Activated T-helper 1 cell treated with anti-CD3 and anti-CD28 coated beads, Interleukin-2, amount 50 U/mL, for 16 hours (primary cell): ENCODE measurements around the gene OFD1.

Source experiments
- DNase-seq, 2 donors: peaks; one replicate each; pipeline ENCODE4 v3.0.0-alpha.2; 2020; ENCODE audit warnings: low read depth in 1 of 2, low spot score in 1 of 2

The OFD1 gene

DNA sequence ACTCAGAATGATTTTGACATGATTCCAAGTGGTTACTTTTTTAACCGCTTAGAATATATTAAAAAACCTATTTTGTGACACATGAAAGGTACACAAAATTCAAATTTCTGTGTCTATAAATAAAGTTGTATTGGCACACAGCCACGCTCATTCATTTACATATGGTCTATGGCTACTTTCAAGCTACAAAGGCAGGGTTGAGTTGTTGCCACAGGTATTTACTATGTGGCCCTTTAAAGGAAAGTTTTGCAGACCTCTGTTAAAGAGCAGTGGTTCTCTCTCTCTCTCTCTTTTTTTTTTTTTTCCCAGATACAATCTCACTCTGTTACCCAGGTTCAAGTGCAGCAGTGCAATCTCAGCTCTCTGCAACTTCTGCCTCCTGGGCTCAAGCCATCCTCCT is 59.3 kb downstream of the OFD1 start:
- no peak for DNase-seq

DNA sequence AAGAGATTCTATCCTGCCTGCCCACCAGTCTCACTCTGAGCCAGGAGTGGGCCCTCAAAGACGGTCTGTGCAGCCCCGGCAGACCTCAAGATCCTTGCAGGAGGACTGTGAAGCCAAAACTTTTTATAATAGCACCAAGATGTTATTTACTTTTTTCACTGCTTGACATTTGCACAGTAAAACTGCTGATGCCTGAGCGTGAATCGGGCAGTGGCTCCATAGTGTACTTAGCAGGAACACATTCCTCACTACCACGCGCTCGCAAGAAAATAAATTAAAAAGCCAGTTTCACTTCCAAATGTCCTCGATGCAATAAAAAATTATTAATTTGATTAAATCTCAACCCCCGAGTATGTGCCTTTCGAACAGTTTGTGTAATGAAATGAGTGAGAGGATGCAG is 59.9 kb downstream of the OFD1 start:
- DNase-seq = no peak

DNA sequence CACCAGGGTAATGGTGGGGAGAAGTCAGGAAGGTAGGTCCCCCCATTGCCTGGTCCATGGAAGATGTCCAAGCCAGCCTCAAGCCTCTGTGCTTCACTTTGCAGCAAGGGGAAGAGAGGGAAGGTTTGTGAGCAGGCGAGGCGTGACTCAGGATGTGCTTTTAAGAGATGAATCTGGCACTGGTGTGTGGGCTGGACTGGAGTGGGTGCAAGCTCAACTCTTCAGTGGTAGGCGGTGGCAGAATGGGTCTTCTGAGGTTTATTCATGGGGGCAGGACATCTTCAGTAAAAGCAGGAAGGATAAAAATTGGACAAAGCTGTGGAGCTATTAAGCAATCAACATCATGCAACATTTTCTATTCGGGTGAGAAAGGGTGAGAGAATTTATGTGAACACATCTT is 63.0 kb downstream of the OFD1 start:
- DNase-seq = no peak

DNA sequence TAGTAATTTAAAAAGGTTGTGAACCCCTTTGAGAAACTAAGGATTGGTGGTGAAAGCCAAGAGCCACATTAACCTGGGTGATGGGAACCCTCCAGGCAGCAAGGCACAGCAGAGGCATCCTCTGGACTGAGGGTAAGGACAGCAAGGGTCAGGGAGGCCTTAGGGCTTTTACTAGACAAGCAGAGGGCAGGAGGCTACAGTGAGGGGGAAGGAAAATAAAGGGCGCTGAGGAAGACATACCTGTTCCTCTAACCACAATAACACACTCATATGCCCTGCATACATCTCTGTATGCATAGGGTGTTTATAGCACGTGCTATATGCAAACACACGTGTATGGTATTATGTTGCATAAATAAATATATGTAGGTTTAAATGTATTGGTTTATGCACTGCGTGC is 63.6 kb downstream of the OFD1 start:
- no peak for DNase-seq

DNA sequence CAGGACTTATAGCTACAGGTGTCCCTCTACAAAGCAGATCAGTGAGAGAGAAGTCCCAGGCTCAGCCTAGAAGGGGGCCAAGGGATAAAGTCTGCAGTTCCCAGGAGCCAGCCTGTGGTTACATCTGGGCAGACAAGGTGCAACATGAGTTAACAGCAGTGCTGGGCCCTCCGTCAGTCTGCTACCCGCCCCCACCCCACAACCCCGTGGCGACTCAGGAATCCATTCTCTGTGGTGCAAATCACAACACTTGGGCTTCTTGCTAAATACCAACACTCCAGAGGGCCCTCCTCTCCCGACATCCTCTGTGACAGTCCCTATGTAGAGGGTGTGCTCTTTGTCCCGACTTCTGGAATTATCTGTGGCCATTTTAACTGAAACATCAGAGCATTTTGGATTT is 68.6 kb downstream of the OFD1 start:
- DNase-seq = no peak

DNA sequence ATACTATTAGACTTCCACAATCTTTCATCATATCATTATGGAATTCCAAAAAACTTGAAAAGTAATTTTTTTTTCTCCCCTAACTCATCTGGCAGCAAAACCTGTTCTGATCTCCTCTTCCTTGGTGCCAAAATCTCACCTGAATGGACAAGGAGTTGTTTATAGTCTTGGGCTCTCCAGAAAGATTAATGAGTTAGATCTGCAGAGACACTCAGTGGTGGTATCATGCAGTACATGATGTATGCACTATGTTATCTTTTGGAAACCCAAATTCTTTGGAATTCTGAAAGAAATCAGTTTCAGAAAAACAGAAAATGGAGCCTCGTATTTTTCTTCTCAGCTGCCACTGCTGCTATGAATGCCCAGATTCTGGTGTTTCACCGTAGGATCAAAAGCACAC is 70.7 kb downstream of the OFD1 start:
- no peak for DNase-seq

DNA sequence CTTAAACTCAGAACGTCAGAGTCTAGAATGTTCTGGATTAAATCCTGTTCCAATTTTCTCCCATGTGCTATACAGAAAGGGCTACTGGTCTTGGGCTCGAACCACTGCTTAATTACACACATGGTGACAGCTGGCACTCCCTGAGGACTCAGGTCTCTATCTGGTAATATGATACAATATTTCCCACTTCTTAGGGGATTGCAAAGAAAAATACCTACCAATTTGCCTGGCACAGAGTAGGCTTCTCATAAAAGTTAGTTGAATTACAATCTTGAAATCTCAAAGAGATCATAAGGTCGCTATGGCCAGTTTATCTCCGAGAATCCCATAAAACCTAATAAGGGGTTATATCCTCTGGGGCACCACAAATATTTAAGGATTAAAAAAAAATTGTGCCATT is 73.7 kb downstream of the OFD1 start:
- DNase-seq = no peak

DNA sequence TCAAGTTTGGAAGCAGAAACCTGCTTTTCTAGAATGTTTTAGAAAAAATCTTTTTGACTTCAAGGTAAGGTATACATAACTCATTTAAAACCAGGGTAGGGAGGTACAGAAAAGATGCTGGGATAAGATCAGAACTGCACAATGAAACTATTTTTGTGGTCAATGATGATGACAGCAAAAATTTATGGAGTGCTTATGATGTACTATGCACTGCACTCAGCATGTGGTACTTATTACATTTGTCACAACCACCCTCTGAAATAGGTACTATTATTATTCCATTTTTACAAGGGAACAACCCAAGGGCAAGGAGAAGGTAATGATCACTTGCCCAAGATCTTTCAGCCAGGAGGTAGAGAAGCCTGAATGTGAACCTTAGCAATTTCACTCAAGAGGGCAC is 74.3 kb downstream of the OFD1 start:
- DNase-seq = no peak

DNA sequence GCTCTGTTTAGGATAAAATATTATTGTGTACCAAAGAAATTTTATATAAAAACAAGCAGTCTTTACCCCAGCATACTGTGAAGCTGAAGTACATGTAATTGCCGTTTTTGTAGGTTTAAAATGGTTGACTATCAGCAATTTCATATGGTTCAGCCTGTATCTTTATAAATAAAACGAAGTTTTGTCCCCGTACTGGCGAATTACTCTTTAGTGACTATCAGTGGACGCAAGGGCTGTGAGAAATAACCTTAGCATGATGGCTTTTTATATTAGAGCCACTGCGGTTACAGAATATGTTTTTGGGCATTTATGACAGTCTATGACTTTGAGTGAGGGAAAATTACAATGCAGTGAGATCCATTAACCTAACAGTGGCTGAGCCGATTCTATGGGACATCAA is 81.1 kb downstream of the OFD1 start:
- DNase-seq = no peak

DNA sequence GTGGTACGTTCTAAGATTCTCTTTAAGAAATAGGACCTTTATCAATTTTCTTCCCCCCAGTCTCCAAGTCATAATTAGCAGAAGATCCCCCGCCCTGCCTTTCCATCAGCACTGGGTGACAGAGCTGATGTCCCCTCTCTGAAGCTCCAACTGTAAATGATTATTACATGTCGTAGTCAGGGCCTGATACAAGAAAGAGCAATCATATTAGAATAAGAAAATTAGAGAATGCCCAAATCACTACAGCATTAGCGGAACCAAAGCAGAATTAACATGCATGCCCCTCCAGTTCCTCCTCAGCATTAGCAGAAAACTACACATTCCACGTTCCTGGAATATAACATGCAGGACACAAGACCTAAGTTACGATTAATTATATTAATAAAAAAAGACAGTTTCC is 81.6 kb downstream of the OFD1 start:
- no peak for DNase-seq

DNA sequence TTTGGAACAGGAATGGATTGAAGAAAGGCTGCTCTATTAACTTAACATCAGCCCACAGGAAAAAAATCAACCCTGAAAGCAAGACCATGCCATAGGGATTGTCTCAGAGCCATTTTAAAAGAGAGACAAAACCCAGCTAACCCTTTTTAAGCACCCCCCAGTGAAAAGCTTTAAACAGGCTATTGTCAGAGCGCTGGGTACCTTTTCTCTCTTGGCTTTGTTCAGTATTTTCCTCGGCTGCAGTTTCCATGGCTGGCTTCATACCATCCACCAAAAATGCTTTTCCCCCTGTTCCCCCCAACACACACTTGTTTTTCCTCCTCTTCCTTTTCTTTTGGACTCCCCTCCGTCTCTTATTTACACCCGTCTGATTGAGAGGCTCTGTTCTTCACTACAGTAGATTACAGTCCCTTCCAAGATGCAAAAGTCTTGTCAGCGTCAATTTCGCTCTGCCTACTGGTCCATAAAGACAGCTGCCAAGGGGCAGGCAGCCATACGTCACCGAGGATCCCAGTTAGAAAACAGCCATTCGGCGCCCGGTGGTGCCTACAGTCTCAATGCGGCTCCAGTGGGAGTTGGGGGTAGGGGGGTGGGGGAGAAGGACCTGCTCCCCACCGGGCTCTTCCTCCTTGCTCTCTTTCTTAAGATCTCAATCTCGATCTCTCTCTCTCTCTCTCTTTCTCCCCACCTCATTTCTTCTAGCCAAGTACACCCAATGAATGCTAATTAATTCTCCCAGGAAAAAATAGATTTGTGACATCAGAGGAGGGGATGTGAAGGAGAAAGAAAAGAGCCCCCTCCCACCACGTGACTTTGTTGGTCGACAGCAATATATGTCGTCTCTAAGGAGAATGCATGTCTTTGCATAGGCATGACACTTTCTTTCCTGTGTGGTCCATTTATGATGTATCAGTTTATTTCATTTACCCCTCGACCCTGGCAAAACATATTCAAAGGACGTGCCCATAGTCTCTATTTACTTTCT is 82.4 kb downstream of the OFD1 start, which contains the start of gene GPM6B:
Gene GPM6B, minus strand, starts transcription at position 451 of the 985 bp plus-strand sequence. Its CDS starts 189 bp downstream, at position 262.
- DNase-seq = no peak
